Activated naive CD4-positive, alpha-beta T cell treated with anti-CD3 and anti-CD28 coated beads for 36 hours (primary cell): ENCODE data around the gene NDUFB10. TPM values are rescaled to one million over a fixed set of nuclear protein-coding genes. Genes with fewer than 3 reads are reported as not detected.
"Not testable (repeated sequence)": the region's sequence is repeated elsewhere in the genome, so short reads cannot be mapped to it uniquely, and the experiment has no call there.

Experiments used
- CTCF ChIA-PET: fragments of 350-600 bp; sonication (Branson Sonifier 250); formaldehyde crosslinking; loops from one replicate; lab custom pipeline; 2021; ENCODE audit warnings: antibody characterized with exemption; lab: Charles Lee
- DNase-seq: peaks from one replicate; pipeline ENCODE4 v3.0.0-alpha.2; 2020
- H3K27ac Mint-ChIP-seq: one replicate; pipeline ENCODE4 v1.8.0; 2021; ENCODE audit warnings: mild to moderate bottlenecking, mixed read lengths
- H3K27me3 Mint-ChIP-seq: one replicate; pipeline ENCODE4 v1.8.0; 2021; ENCODE audit warnings: low read depth, mixed read lengths
- H3K36me3 Mint-ChIP-seq: one replicate; pipeline ENCODE4 v1.8.0; 2021; ENCODE audit warnings: low read depth, mixed read lengths
- H3K4me1 Mint-ChIP-seq: one replicate; pipeline ENCODE4 v1.8.0; 2021; ENCODE audit warnings: low read depth, mixed read lengths
- H3K4me3 Mint-ChIP-seq: one replicate; pipeline ENCODE4 v1.8.0; 2021; ENCODE audit warnings: mild to moderate bottlenecking, moderate library complexity, mixed read lengths
- H3K9me3 Mint-ChIP-seq: one replicate; pipeline ENCODE4 v1.8.0; 2021; ENCODE audit warnings: mixed read lengths
- intact Hi-C: fragments of 100-400 bp; cut with micrococcal nuclease; formaldehyde crosslinking; loops from one replicate; pipeline ENCODE4 v1.15.1; 2023
- total RNA-seq, 2 experiments: library from RNA; stranded (reverse); gene quantifications; one replicate each; pipeline ENCODE4 v1.2.3, GENCODE V29; 2021

Gene NDUFB10
- total RNA-seq, 2 experiments from 2014 or later: 111 TPM

GRCh38 chr16:1957434-1958142 is 1.8 kb upstream of the NDUFB10 start:
- intact Hi-C loops: not testable (repeated sequence)
- CTCF ChIA-PET: interaction anchor here (1.1 kb wide), 1 partner anchor 34 kb away, joined by 3 read pairs; no protein-coding TSS in a partner anchor

DNA sequence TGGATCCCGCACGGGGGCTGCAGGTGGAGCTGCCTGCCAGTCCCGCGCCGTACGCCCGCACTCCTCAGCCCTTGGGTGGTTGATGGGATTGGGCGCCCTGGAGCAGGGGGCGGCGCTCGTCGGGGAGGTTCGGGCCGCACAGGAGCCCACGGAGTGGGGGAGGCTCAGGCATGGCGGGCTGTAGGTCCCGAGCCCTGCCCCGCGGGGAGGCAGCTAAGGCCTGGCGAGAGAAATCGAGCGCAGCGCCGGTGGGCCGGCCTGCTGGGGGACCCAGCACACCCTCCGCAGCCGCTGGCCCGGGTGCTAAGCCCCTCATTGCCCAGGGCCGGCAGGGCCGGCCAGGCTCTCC is 1.2 kb upstream of the NDUFB10 start:
- H3K4me3 Mint-ChIP-seq, intact Hi-C loops: not testable (repeated sequence)
- CTCF ChIA-PET: interaction anchor here (1.1 kb wide), 1 partner anchor 34 kb away, joined by 3 read pairs; no protein-coding TSS in a partner anchor

More at GRCh38 chr16:1957434-1958142, 1.8 kb upstream of the NDUFB10 start:
- peaks cover 17% of the 10 kb centered on the region for H3K36me3 Mint-ChIP-seq
- H3K9me3 Mint-ChIP-seq, DNase-seq, H3K4me3 Mint-ChIP-seq, H3K27ac Mint-ChIP-seq, H3K27me3 Mint-ChIP-seq: not testable (repeated sequence)
- peaks cover 22% of the 10 kb centered on the region for H3K4me1 Mint-ChIP-seq

GRCh38 chr16:1958715-1959268 is 546 bp upstream of the NDUFB10 start:
- H3K27ac Mint-ChIP-seq: no peak overlapping the region
- H3K36me3 Mint-ChIP-seq: peaks cover 29% of the 10 kb centered on the region
- H3K9me3 Mint-ChIP-seq: no peaks in the 10 kb centered on the region
- no peaks in the 10 kb centered on the region for H3K27me3 Mint-ChIP-seq
- CTCF ChIA-PET: interaction anchor here (0.6 kb wide), 1 partner anchor 636 kb away, joined by 3 read pairs; no protein-coding TSS in a partner anchor
- H3K4me3 Mint-ChIP-seq: peak overlapping the region; percentile 96
- DNase-seq: no peak
- intact Hi-C loops: loop anchor here (1.0 kb wide), 2 partner anchors 13 to 15 kb away; partner anchors contain the start of gene MSRB1
- peaks cover 33% of the 10 kb centered on the region for H3K4me1 Mint-ChIP-seq

More for the DNA sequence above, 1.2 kb upstream of the NDUFB10 start:
- H3K27ac Mint-ChIP-seq, H3K9me3 Mint-ChIP-seq, H3K27me3 Mint-ChIP-seq, DNase-seq: not testable (repeated sequence)
- Mint-ChIP-seq H3K4me1 (peaks cover 28% of the 10 kb centered on the region), H3K36me3 (peaks cover 22% of the 10 kb centered on the region)

DNA sequence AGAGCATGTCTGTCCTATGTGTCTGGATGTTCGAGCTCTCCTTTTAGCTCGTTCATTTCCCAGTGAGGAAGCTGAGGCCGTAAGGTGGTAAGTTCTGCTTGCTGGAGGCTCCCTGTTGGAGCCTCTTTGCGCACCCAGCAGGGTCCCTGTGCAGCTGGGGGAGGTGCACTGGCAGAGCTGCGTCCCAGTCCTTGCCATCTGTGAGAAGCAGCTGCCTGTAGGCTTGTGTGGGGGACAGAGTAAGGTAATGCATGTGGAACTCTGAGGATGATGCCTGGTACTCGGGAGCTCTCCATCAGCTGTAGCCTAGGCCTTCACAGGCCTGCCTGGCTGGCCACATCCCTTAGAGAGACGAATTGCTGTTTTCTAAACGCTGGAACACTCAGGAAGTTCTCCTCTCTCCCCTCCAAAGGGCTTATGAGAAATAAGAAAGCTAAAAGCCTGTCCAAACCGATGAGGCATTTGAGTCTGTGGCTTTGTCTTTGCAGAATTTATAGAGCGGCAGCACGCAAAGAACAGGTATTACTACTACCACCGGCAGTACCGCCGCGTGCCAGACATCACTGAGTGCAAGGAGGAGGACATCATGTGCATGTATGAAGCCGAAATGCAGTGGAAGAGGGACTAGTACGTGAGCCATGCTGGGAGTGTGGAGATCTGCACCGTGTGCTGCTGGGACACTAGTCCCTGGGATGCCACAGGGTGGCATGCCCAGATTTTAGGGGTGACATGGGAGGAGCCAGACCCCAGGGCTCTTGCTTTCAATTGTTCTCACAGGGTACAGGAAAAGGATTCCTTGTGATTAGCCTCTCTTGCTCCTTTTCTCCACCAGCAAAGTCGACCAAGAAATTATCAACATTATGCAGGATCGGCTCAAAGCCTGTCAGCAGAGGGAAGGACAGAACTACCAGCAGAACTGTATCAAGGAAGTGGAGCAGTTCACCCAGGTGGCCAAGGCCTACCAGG is 1.6 kb downstream of the NDUFB10 start:
- H3K27me3 Mint-ChIP-seq: no peaks in the 10 kb centered on the region
- H3K9me3 Mint-ChIP-seq: no peaks in the 10 kb centered on the region
- DNase-seq: peak; percentile 44
- CTCF ChIA-PET: interaction anchor here (1.0 kb wide), 1 partner anchor 14 kb away, joined by 3 read pairs; no protein-coding TSS in a partner anchor
- peak overlapping the region; percentile 96 for H3K4me3 Mint-ChIP-seq
- H3K36me3 Mint-ChIP-seq: peaks cover 43% of the 10 kb centered on the region
- peaks cover 41% of the 10 kb centered on the region for H3K4me1 Mint-ChIP-seq
- H3K27ac Mint-ChIP-seq: peak overlapping the region; percentile 87
- intact Hi-C loops: no loop called here

GRCh38 chr16:1961651-1962067 is 2.3 kb downstream of the NDUFB10 start:
- no peaks in the 10 kb centered on the region for H3K9me3 Mint-ChIP-seq
- peaks cover 44% of the 10 kb centered on the region for H3K36me3 Mint-ChIP-seq
- H3K4me3 Mint-ChIP-seq: peak overlapping the region; percentile 97
- peak overlapping the region; percentile 62 for H3K27ac Mint-ChIP-seq
- peak; percentile 30 for DNase-seq
- no peaks in the 10 kb centered on the region for H3K27me3 Mint-ChIP-seq
- H3K4me1 Mint-ChIP-seq: peaks cover 42% of the 10 kb centered on the region
- intact Hi-C loops: no loop called here
- CTCF ChIA-PET: no interaction called here

DNA sequence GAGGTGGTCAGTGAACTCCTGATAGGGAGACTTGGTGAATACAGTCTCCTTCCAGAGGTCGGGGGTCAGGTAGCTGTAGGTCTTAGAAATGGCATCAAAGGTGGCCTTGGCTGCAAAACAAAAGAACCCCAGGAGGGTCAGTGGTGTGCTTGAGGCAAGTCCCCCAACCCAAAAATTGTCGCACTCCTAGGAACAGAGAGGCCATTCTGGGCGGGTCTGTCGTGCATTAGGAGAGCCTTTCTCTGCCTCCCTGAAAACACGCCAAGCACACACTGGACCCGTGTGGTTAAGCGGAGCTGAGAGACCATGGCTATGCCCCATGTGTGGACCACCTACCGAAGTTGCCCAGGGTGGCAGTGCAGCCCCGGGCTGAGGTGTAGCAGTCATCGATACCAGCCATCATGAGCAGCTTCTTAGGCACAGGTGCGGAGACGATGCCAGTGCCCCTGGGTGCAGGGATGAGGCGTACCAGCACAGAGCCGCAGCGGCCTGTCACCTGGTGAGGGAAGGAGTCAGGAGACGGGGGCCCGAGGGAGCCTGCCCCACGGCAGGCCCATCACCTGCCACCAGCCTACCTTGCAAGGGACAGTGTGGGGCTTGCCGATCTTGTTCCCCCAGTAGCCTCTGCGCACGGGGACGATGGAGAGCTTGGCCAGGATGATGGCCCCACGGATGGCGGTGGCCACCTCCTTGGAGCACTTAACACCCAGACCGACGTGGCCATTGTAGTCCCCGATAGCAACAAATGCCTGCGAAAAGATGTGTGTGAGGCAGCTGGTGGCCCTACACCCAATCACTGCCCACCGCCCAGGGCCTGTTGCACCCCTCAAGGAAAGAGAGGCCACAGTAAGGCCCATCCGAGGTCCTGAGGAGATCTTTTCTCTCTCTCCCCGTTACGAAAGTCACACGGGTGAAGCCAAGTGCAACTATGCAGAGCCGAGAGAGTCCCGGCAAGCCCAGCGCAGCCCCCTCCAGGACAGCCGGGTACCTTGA is 3.1 kb downstream of the NDUFB10 start:
- intact Hi-C loops: not testable (repeated sequence)

GRCh38 chr16:1963806-1964505 is 4.6 kb downstream of the NDUFB10 start:
- Mint-ChIP-seq H3K27me3 (no peaks in the 10 kb centered on the region), H3K27ac (peak overlapping the region; percentile 92), H3K36me3 (peaks cover 44% of the 10 kb centered on the region), H3K4me1 (peaks cover 42% of the 10 kb centered on the region), H3K4me3 (peak overlapping the region; percentile 97), H3K9me3 (no peaks in the 10 kb centered on the region)
- intact Hi-C loops: loop anchor here (1.0 to 2.0 kb wide), 6 partner anchors 8 to 191 kb away; partner anchors contain the start of genes GFER, MSRB1, TBL3 and TRAF7
- peak; percentile 32 for DNase-seq
- CTCF ChIA-PET: interaction anchor here (0.7 to 1.3 kb wide), 2 partner anchors 8 to 18 kb away, joined by 5 to 6 read pairs; partner anchors contain the start of gene TBL3

More for the DNA sequence above, 3.1 kb downstream of the NDUFB10 start:
- Mint-ChIP-seq H3K27ac (peak overlapping the region; percentile 92), H3K4me3 (peak overlapping the region; percentile 97), H3K36me3 (peaks cover 44% of the 10 kb centered on the region), H3K4me1 (peaks cover 42% of the 10 kb centered on the region)
- not testable (repeated sequence) for H3K9me3 Mint-ChIP-seq, DNase-seq, H3K27me3 Mint-ChIP-seq
- CTCF ChIA-PET: interaction anchor here (1.3 kb wide), 1 partner anchor 9 kb away, joined by 5 read pairs; the partner anchor contains the start of gene TBL3

- Mint-ChIP-seq H3K36me3 (peaks cover 44% of the 10 kb centered on the region), H3K4me3 (peak within 1 kb of the TSS; percentile 97)
Observed at GRCh38 chr16:1964506-1965395, 5.4 kb downstream of the NDUFB10 start, which contains the start of gene RPS2. TSS of gene RPS2 (minus strand) at chr16:1964826. CDS start at chr16:1964625, 201 bp downstream.

DNA sequence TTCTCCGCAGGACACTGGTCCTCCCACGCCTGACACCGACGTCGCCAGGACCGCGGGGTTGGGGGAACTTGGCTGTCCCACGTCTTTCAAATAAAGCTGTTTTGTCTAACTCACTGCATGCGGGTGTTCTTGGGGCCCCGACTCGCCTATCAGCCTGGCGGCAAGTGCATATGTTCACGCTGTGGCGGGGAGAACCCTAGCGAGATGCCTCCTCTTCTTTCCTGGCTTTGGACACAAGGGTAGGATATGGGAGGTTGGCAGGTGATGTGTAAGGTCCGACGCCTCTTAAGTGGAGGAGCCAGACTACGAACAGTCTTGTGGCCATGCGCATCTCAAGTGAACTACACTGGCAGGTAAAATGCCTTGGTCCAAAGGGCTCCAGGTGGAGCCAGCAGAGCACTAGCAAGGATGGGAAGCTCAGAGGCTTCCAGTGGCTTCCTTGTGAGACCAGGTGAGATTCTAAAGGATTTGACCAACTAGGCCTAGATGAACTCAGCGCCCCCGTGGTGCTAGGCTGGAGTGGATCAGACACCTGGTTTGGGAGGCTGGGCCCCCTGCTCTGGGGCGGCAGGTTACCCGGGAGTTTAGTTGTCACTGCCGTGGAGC is 6.2 kb downstream of the NDUFB10 start:
- Mint-ChIP-seq H3K27ac (peak overlapping the region; percentile 95), H3K9me3 (no peaks in the 10 kb centered on the region), H3K36me3 (peaks cover 41% of the 10 kb centered on the region), H3K27me3 (no peaks in the 10 kb centered on the region), H3K4me3 (peak overlapping the region; percentile 97), H3K4me1 (peaks cover 41% of the 10 kb centered on the region)
- CTCF ChIA-PET: interaction anchor here (1.2 to 1.4 kb wide), 2 partner anchors 14 to 39 kb away, joined by 3 to 4 read pairs; no protein-coding TSS in a partner anchor
- DNase-seq: no peak
- intact Hi-C loops: loop anchor here (2.0 kb wide), 2 partner anchors 19 to 43 kb away; partner anchors contain the start of genes GFER and ZNF598

More at GRCh38 chr16:1964506-1965395, 5.4 kb downstream of the NDUFB10 start, which contains the start of gene RPS2:
- H3K4me1 Mint-ChIP-seq: peaks cover 42% of the 10 kb centered on the region
- H3K9me3 Mint-ChIP-seq: no peaks in the 10 kb centered on the region
- H3K27ac Mint-ChIP-seq: peak within 1 kb of the TSS; percentile 95
- CTCF ChIA-PET: interaction anchor here (1.2 kb wide), 1 partner anchor 39 kb away, joined by 4 read pairs; no protein-coding TSS in a partner anchor
- intact Hi-C loops: loop anchor here (1.0 to 2.0 kb wide), 6 partner anchors 8 to 191 kb away; partner anchors contain the start of genes GFER, MSRB1, TBL3 and TRAF7
- H3K27me3 Mint-ChIP-seq: no peaks in the 10 kb centered on the region
- DNase-seq: peak; percentile 99
